ENCODE measurements around the gene ANOS1.

DNA sequence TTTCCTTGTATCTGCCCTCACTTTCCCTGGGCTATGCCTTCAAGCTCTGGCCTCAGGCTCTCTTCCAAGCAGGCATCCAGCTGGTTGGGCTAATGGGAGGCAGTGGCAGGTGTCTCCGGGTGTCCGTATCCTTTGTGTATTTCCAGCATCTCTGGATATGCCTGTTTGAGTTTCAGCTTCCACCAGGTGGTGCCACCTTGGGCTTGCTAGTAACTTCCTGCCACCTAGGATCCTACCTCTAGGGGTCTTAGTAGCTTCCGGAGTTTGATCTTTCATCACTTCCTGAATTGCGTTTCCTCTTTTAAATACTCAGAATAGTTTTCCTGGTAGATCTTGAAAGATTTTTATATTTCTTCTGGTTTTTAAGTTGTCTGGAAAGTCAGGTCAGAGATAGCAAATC lies 23.2 kb upstream of the ANOS1 start:
- TF ChIP-seq CTCF (IDR thresholded peaks at IDR 0.05; ENCODE audit: insufficient read depth, low read length) (no peak), GABPA (IDR thresholded peaks at IDR 0.05; ENCODE audit: low read depth) (peak; percentile 72), REST (IDR thresholded peaks at IDR 0.05; ENCODE audit: insufficient replicate concordance, low read depth) (no peak), POLR2AphosphoS5 (IDR thresholded peaks at IDR 0.05; ENCODE audit: low read depth) (no peak)
